Retinal pigment epithelial cell (primary cell): ENCODE results near the gene TMEM132C.
"Not testable (repeated sequence)": the region's sequence is repeated elsewhere in the genome, so short reads cannot be mapped to it uniquely, and the experiment has no call there.

Experiments used
- DNase-seq: peaks from one replicate; pipeline ENCODE4 v3.0.0-alpha.2; 2010; ENCODE audit warnings: low read depth
- H3K4me3 ChIP-seq: 2 replicates; pipeline ENCODE4 v1.5.1; 2011; ENCODE audit warnings: mild to moderate bottlenecking, low read length, control low read depth, moderate library complexity
- CTCF ChIP-seq: conservative IDR thresholded peaks from 2 replicates; pipeline ENCODE4 v1.5.1; 2011; ENCODE audit warnings: low read depth, low read length, control low read depth, inconsistent platforms

TMEM132C gene

DNA sequence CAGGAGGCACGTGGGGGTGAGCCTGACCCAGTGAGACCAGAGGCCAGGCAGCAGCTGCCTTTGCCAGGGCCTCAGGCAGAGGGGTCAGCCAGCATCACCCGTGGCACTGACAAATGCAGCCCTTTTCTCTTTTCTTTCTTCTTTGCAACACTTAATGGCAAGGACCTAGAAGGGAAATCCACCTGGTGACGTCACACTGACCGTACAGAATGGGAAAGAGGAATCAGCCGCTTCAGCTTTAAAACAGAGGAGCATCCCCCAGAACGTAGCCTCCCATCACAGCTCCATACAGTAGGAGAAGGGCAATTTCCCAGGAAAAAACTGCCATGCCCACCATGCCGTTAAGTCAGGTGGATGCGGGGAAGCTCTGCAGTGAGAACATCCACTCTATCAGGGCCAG lies 328.6 kb downstream of the TMEM132C start:
- TF ChIP-seq CTCF, result no peak
- H3K4me3 ChIP-seq, result no peak overlapping the region
- no peak for DNase-seq

DNA sequence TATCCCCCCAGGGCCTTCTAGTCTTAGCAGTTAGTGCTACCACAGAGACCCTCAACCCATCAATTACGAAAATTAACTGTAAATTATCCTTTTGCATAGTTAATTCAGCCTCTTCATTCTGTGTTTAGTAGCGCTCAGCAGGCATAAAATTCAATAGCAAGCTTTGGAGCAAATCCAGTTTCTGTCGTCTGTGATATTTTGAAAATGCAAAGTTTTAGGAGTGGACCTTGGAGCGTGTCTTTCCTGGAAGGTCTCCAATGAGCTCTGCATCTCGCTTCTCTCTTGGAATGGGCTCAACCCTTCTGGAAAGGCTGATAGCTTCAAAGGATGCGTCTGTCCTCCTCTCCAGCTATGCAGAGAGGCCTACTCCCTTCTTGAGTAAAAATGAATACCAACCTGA lies 333.9 kb downstream of the TMEM132C start:
- TF ChIP-seq CTCF, result no peak
- H3K4me3 ChIP-seq, result no peak overlapping the region
- DNase-seq, result no peak

GRCh38 chr12:128603573-128604115 lies 336.7 kb downstream of the TMEM132C start:
- DNase-seq, result no peak
- TF ChIP-seq CTCF, result no peak

GRCh38 chr12:128604219-128604618 lies 337.2 kb downstream of the TMEM132C start:
- H3K4me3 ChIP-seq, DNase-seq: not testable (repeated sequence)

More at GRCh38 chr12:128603573-128604115, 336.7 kb downstream of the TMEM132C start:
- H3K4me3 ChIP-seq, result no peak overlapping the region

- no peak for TF ChIP-seq CTCF
- H3K4me3 ChIP-seq, result no peak overlapping the region
- no peak for DNase-seq
Observed at GRCh38 chr12:128606051-128606450, 339.1 kb downstream of the TMEM132C start.

DNA sequence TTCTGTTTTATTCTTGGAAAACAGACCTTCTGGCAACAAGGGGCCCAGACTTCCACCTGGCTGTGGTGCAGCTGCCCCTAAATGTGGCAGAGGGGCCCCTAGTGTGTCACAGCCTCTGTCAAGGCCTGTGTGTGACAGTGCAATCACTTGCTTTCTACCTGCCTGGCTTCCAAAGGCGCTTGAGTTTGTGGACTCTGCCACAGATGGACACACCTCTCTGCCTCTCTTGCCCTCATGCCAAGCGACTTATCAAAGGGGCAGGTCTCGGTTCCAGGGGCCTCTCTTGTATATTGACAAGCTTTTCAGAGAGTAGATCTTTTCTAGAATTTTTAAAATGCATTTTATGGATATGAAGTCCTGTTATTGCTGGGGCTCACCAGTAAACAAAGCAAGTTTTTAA lies 339.6 kb downstream of the TMEM132C start:
- TF ChIP-seq CTCF, result no peak
- no peak overlapping the region for H3K4me3 ChIP-seq
- no peak for DNase-seq

DNA sequence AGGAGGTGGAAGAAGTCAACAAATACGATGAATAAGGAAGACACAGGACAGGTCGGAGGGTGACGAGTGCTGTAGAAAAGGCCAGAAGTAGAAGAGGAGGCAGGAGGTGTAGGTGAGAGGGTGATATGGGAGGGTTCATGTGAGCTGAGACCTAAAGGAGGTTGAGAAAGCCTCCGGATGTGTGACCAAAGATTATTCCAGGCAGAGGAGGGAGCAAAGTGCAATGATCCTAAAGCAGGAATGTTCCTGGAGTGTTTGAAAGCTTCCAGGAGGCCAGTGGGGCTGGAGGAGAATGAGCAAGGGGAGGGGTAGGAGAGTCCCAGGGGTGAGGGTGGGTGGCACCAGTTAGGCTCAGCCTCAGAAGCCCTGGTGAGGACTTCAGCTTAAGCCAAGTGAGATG lies 340.0 kb downstream of the TMEM132C start:
- no peak overlapping the region for H3K4me3 ChIP-seq
- DNase-seq, result no peak
- no peak for TF ChIP-seq CTCF

- TF ChIP-seq CTCF, result no peak
- DNase-seq, result no peak
- H3K4me3 ChIP-seq, result no peak overlapping the region
Observed at GRCh38 chr12:128607641-128608040, 340.7 kb downstream of the TMEM132C start.
